SU-DHL-6 (cell line): ENCODE data around the gene MAP2K5.

Source experiments
- CTCF ChIP-seq: fragments of 200-600 bp; sonication (generic); IDR thresholded peaks from one replicate; pipeline ENCODE4 v1.5.1; 2017; ENCODE audit warnings: antibody characterized with exemption, mild to moderate bottlenecking, low read length, moderate library complexity; ENCODE audit not compliant: insufficient read depth, poor library complexity, severe bottlenecking
- EZH2phosphoT487 ChIP-seq: fragments of 200-600 bp; sonication (generic), shearing (Covaris generic); conservative IDR thresholded peaks from 2 replicates; pipeline ENCODE4 v1.6.1; 2018; ENCODE audit warnings: mild to moderate bottlenecking, antibody characterized with exemption, low read length, moderate library complexity, mixed read lengths

GRCh38 chr15:67601073-67601472, 58.6 kb downstream of the MAP2K5 start:
- TF ChIP-seq CTCF (no peak), EZH2phosphoT487 (no peak)
